ENCODE data around the gene CAMKK2.
"Not testable (repeated sequence)": the region's sequence is repeated elsewhere in the genome, so short reads cannot be mapped to it uniquely, and the experiment has no call there.

Gene CAMKK2

DNA sequence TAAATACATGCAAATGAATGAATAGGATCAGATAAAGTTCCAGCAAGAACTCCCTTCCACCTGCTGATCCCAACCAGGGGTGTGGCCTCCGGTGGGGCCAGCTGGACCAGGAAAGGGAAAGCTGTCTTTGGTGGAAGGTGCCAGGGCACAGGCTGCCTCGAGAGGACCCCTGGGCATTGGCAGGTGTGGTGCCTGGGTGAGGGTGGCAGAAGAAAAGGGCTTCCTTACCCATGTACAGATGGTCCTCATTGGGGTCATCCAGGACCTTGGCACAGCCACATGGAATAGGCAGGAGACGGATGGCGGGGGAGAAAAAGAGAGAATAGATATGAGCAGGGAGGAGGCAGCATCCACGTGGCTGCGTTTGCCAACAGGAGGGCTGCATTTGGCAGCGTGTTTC, 36.4 kb downstream of the CAMKK2 start:
- in situ Hi-C loops (cut with HindIII; ENCODE audit: low pct_ligation_motif_present, low sequenced_read_pairs): no loop called here
- no peak overlapping the region for H3K27ac ChIP-seq
- no peak overlapping the region for H3K4me3 ChIP-seq (ENCODE audit: low read depth, low read length)
- no peaks in the 10 kb centered on the region for H3K27me3 ChIP-seq (replicated peaks)
- TF ChIP-seq, protein P1, sequence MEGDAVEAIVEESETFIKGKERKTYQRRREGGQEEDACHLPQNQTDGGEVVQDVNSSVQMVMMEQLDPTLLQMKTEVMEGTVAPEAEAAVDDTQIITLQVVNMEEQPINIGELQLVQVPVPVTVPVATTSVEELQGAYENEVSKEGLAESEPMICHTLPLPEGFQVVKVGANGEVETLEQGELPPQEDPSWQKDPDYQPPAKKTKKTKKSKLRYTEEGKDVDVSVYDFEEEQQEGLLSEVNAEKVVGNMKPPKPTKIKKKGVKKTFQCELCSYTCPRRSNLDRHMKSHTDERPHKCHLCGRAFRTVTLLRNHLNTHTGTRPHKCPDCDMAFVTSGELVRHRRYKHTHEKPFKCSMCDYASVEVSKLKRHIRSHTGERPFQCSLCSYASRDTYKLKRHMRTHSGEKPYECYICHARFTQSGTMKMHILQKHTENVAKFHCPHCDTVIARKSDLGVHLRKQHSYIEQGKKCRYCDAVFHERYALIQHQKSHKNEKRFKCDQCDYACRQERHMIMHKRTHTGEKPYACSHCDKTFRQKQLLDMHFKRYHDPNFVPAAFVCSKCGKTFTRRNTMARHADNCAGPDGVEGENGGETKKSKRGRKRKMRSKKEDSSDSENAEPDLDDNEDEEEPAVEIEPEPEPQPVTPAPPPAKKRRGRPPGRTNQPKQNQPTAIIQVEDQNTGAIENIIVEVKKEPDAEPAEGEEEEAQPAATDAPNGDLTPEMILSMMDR (IDR thresholded peaks at IDR 0.05; ENCODE audit: low read depth, low read length, missing control alignments): no peak
- peaks cover 37% of the 10 kb centered on the region for H3K36me3 ChIP-seq (replicated peaks)
- no peak for DNase-seq

DNA sequence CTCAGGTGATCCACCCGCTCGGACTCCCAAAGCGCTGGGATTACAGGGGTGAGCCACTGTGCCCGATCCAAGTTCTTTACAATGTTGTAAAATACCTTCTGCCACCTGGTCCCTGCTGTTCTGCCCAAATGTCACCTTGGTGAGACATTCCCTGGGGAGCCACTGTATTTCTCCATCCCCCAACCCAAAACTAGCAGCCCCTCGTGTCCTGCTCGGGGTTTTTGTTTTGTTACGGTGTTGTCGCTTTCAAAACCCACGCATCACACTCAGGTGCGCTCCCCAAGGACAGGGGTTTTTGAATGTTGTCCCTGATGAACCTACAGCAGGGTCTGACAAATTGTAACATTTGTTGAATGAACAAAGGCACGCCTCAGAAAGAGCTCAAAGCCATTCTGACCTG, 37.4 kb downstream of the CAMKK2 start:
- Histone ChIP-seq H3K27ac (no peak overlapping the region), H3K4me3 (ENCODE audit: low read depth, low read length) (no peak overlapping the region), H3K27me3 (replicated peaks) (no peaks in the 10 kb centered on the region), H3K36me3 (replicated peaks) (peaks cover 44% of the 10 kb centered on the region)
- no peak for DNase-seq
- in situ Hi-C loops (cut with HindIII; ENCODE audit: low pct_ligation_motif_present, low sequenced_read_pairs): no loop called here
- TF ChIP-seq, protein P1 (IDR thresholded peaks at IDR 0.05; ENCODE audit: low read depth, low read length, missing control alignments): no peak

DNA sequence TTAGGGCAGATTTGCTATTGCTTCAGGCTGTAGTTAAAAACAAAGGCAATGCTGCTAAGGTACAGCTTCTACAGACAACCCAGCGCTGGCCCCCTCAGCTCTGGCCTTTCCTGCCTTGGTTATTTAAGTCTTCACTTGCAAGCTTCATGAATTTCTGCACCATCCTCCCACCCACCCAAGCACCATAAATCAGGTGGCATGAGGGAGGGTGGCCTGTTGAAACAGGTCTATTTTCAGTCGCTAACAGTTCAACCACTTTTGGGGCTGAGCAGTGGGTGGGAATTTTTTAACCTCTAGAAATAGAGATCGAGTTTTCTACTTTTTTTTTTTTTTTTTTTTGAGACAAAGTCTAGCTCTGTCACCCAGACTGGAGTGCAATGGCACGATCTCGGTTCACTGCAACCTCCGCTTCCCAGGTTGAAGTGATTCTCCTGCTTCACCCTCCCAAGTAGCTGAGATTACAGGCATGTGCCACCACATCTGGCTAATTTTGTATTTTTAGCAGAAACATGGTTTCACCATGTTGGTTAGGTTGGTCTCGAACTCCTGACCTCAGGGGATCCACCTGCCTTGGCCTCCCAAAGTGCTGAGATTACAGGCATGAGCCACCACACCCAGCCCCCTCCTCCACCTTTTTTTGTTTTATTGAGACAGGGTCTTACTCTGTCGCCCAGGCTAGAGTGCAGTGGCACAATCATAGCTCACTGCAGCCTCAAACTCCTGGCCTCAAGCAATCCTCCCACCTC, 38.6 kb downstream of the CAMKK2 start:
- H3K27me3 ChIP-seq (replicated peaks); H3K4me3 ChIP-seq (ENCODE audit: low read depth, low read length); in situ Hi-C loops (cut with HindIII; ENCODE audit: low pct_ligation_motif_present, low sequenced_read_pairs); H3K27ac ChIP-seq; DNase-seq: not testable (repeated sequence)
- H3K36me3 ChIP-seq (replicated peaks): peaks cover 38% of the 10 kb centered on the region

DNA sequence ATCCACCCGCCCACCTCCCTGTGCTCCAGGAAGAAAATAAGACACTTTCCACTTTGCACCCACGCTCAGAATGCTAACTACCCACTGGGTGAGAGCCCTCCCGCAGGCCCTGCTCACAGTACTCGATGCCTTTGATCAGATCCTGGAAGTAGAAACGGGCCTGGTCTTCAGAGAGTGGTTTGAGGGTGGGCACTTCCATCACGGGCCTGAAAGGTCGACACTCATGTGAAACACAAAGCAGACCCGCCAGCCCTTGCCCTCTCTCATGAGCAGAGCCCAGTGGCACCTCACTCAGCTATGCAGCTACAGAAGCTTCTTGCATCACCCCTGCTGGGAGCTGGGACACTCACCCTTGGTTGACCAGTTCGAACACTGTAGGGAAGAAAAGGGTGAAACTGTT, 41.1 kb downstream of the CAMKK2 start:
- no peak for DNase-seq
- in situ Hi-C loops (cut with HindIII; ENCODE audit: low pct_ligation_motif_present, low sequenced_read_pairs): no loop called here

DNA sequence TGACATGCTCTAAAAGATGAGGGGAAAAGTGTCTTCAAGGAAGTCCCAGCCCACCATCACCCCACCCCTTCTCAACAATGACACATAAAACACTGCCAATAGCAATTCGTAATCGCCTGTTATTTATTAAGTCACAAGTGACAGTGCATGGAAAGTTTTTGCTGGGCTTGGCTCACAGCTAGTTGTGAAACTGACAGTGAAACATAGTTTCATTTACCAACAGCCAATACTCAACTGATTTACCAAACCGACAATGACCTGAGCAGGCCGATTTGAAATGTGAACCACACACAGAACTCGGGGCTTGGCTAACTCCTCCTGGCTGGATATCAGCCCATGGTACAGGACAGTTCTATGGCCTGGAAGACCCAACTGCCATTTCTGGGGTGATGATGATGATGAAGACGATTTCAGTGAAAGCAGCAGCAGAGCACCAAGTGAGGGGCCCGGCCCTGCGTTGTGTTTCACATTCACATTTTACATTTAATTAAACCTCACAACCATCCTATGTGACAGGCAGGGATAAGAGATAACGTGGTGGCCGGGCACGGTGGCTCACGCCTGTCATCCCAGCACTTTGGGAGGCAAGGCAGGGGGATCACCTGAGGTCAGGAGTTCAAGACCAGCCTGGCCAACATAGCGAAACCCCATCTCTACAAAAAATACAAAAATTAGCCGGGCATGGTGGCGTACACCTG, 42.7 kb downstream of the CAMKK2 start:
- TF ChIP-seq, protein P1 (IDR thresholded peaks at IDR 0.05; ENCODE audit: low read depth, low read length, missing control alignments): no peak
- Histone ChIP-seq H3K27ac (no peak overlapping the region), H3K4me3 (ENCODE audit: low read depth, low read length) (no peak overlapping the region), H3K36me3 (replicated peaks) (peaks cover 46% of the 10 kb centered on the region), H3K27me3 (replicated peaks) (no peaks in the 10 kb centered on the region)
- in situ Hi-C loops (cut with HindIII; ENCODE audit: low pct_ligation_motif_present, low sequenced_read_pairs): no loop called here
- no peak for DNase-seq

More for the DNA sequence above, 41.1 kb downstream of the CAMKK2 start:
- no peaks in the 10 kb centered on the region for H3K27me3 ChIP-seq (replicated peaks)
- TF ChIP-seq, protein P1 (IDR thresholded peaks at IDR 0.05; ENCODE audit: low read depth, low read length, missing control alignments): no peak
- H3K27ac ChIP-seq: no peak overlapping the region
- H3K4me3 ChIP-seq (ENCODE audit: low read depth, low read length): no peak overlapping the region
- peaks cover 43% of the 10 kb centered on the region for H3K36me3 ChIP-seq (replicated peaks)

DNA sequence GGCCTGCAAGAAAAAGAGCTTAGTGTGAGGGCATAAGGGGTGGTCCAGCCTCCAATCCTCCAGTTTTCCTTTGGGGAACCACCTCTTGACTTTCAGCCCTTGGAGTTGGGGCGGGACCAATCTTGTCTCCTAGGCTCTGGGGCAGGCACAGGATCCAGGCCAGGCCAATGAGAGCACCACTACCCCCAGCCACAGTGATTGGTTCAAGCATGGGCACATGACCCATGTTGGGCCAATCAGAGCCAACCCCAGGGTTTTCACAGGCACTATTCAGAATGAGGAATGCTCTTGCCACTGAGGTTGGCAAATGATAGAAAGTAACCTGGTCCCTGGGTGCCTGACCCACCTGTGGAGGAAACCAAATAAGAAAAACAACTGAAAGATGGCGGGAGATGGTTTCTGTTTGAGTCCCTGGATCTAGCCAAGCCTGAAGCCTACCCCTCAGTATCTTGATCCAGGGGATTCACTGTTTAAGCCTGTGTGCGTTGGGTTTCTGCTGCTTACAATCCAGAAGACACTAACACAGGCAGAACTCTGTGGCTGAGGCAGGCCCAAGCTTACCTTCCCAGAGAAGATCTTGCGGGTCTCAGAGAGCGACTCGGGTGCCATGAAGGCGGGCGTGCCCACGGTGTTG, 43.7 kb downstream of the CAMKK2 start:
- Histone ChIP-seq H3K4me3 (ENCODE audit: low read depth, low read length) (no peak overlapping the region), H3K27me3 (replicated peaks) (no peaks in the 10 kb centered on the region), H3K36me3 (replicated peaks) (peaks cover 48% of the 10 kb centered on the region), H3K27ac (no peak overlapping the region)
- TF ChIP-seq, protein P1 (IDR thresholded peaks at IDR 0.05; ENCODE audit: low read depth, low read length, missing control alignments): no peak
- DNase-seq: no peak
- in situ Hi-C loops (cut with HindIII; ENCODE audit: low pct_ligation_motif_present, low sequenced_read_pairs): no loop called here

Measured in brain microvascular endothelial cell (primary cell).